Measurements from ENCODE around the gene PCP2.
"Not testable (repeated sequence)": the region's sequence is repeated elsewhere in the genome, so short reads cannot be mapped to it uniquely, and the experiment has no call there.

PCP2 gene

DNA sequence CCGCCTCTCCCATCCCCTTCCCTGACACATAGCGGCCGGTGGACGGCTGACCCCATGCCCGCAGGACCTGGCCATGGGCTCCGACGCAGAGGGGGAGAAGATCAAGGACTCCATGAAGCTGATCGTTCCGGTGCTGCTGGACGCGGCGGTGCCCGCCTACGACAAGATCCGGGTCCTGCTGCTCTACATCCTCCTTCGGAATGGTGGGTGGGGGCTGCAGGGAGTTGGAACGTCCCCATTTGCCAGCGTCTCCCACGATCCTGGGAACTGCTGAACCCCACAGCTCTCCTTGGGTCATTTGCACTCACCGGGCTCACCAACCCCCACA, 11.0 kb upstream of the PCP2 start:
- Histone ChIP-seq H3K9ac (ENCODE audit: low read length) (no peak overlapping the region), H3K4me1 (ENCODE audit: control insufficient read depth, insufficient read depth, low read length) (no peaks in the 10 kb centered on the region), H3K9me3 (ENCODE audit: control insufficient read depth, insufficient read depth, low read depth, low read length) (no peaks in the 10 kb centered on the region; the same call in 1 of the 2 replicates), H3K36me3 (ENCODE audit: control insufficient read depth, insufficient read depth, low read length) (peaks cover 24% of the 10 kb centered on the region), H3K27ac (ENCODE audit: low read depth, low read length) (no peak overlapping the region), H3K4me3 (ENCODE audit: low read depth, low read length) (no peak overlapping the region), H3K27me3 (ENCODE audit: control insufficient read depth, insufficient read depth, low read length) (no peaks in the 10 kb centered on the region)

DNA sequence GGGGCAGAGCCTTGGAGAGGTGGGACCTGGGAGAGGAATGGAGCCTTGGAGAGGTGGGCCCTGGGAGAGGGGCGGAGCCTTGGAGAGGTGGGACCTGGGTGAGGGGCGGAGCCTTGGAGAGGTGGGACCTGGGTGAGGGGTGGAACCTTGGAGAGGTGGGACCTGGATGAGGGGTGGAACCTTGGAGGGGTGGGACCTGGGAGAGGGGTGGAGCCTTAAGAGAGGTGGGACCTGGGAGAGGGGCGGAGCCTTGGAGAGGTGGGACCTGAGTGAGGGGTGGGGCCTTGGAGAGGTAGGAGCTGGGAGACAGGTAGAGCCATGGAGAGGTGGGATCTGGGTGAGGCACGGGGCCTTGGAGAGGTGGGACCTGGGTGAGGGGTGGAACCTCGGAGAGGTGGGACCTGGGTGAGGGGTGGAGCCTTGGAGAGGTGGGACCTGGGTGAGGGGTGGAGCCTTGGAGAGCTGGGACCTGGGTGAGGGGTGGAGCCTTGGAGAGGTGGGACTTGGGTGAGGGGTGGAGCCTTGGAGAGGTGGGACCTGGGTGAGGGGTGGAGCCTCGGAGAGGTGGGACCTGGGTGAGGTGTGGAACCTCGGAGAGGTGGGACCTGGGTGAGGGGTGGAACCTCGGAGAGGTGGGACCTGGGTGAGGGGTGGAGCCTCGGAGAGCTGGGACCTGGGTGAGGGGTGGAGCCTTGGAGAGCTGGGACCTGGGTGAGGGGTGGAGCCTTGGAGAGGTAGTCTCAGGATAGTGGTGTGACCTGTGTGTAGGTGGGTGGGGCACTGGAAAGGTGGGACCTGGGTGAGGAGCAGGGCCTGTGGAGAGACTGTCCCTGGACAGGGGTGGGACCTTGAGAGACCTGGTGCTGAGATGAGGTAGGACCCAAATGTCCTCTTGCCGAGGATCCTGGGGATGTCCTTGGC, 10.4 kb upstream of the PCP2 start:
- H3K27ac ChIP-seq (ENCODE audit: low read depth, low read length); H3K27me3 ChIP-seq (ENCODE audit: control insufficient read depth, insufficient read depth, low read length); H3K9me3 ChIP-seq (ENCODE audit: control insufficient read depth, insufficient read depth, low read depth, low read length); H3K9ac ChIP-seq (ENCODE audit: low read length); H3K4me3 ChIP-seq (ENCODE audit: low read depth, low read length); H3K4me1 ChIP-seq (ENCODE audit: control insufficient read depth, insufficient read depth, low read length): not testable (repeated sequence)
- H3K36me3 ChIP-seq (ENCODE audit: control insufficient read depth, insufficient read depth, low read length) = peaks cover 24% of the 10 kb centered on the region

DNA sequence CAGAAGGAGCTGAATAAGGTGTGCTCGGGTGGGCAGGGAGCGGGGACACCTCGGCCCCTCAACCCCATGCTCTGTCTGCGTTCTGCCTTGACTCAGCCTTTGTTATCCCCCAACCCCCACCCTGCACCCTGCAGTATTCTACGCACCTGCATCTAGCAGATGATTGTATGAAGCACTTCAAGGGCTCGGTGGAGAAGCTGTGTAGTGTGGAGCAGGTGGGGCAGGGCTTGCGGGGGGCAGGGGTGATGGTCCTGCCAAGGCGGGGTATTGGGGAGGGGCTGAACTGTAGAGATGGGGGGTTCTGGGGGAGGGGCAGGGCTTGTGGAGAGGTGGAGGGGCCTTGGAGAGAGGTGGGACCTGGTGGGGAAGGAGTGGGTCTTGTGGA, 9.5 kb upstream of the PCP2 start:
- Histone ChIP-seq H3K27me3 (ENCODE audit: control insufficient read depth, insufficient read depth, low read length) (no peaks in the 10 kb centered on the region), H3K4me1 (ENCODE audit: control insufficient read depth, insufficient read depth, low read length) (no peaks in the 10 kb centered on the region), H3K27ac (ENCODE audit: low read depth, low read length) (no peak overlapping the region), H3K9ac (ENCODE audit: low read length) (no peak overlapping the region), H3K9me3 (ENCODE audit: control insufficient read depth, insufficient read depth, low read depth, low read length) (no peaks in the 10 kb centered on the region; the same call in 1 of the 2 replicates), H3K4me3 (ENCODE audit: low read depth, low read length) (no peak overlapping the region), H3K36me3 (ENCODE audit: control insufficient read depth, insufficient read depth, low read length) (peaks cover 24% of the 10 kb centered on the region)

- Histone ChIP-seq H3K9ac (ENCODE audit: low read length) (no peak overlapping the region), H3K36me3 (ENCODE audit: control insufficient read depth, insufficient read depth, low read length) (peaks cover 24% of the 10 kb centered on the region), H3K27me3 (ENCODE audit: control insufficient read depth, insufficient read depth, low read length) (no peaks in the 10 kb centered on the region), H3K9me3 (ENCODE audit: control insufficient read depth, insufficient read depth, low read depth, low read length) (no peaks in the 10 kb centered on the region; the same call in 1 of the 2 replicates), H3K27ac (ENCODE audit: low read depth, low read length) (no peak overlapping the region), H3K4me3 (ENCODE audit: low read depth, low read length) (no peak overlapping the region), H3K4me1 (ENCODE audit: control insufficient read depth, insufficient read depth, low read length) (no peaks in the 10 kb centered on the region; the same call in 1 of the 2 replicates)
Measured at GRCh38 chr19:7642295-7643030, 8.9 kb upstream of the PCP2 start.

- Histone ChIP-seq H3K9me3 (ENCODE audit: control insufficient read depth, insufficient read depth, low read depth, low read length) (no peaks in the 10 kb centered on the region; the same call in 1 of the 2 replicates), H3K4me1 (ENCODE audit: control insufficient read depth, insufficient read depth, low read length) (peaks cover 1% of the 10 kb centered on the region), H3K4me3 (ENCODE audit: low read depth, low read length) (no peak overlapping the region), H3K27me3 (ENCODE audit: control insufficient read depth, insufficient read depth, low read length) (peaks cover 2% of the 10 kb centered on the region), H3K27ac (ENCODE audit: low read depth, low read length) (no peak overlapping the region), H3K36me3 (ENCODE audit: control insufficient read depth, insufficient read depth, low read length) (peaks cover 21% of the 10 kb centered on the region), H3K9ac (ENCODE audit: low read length) (no peak overlapping the region)
Measured at GRCh38 chr19:7641290-7642276, 8.1 kb upstream of the PCP2 start.

DNA sequence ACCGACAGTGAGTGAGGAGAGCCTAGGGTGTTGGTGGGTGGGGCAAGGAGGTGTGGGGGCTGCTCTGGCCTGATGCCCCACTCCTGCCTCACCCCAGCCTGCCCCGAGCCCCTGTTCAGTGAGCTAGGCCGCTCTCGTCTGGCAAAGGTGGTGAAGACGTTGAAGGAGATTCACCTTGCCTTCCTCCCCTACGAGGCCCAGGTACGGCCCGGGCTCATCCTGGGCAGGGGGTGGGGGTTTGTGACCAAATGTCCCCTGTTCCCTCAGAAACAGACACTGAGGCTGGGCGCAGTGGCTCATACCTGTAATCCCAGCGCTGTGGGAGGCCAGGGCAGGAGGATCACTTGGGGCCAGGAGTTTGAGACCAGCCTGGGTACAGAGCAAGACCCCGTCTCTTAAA, 7.3 kb upstream of the PCP2 start:
- Histone ChIP-seq H3K36me3 (ENCODE audit: control insufficient read depth, insufficient read depth, low read length) (peaks cover 17% of the 10 kb centered on the region), H3K27ac (ENCODE audit: low read depth, low read length) (no peak overlapping the region), H3K9me3 (ENCODE audit: control insufficient read depth, insufficient read depth, low read depth, low read length) (no peaks in the 10 kb centered on the region; the same call in 1 of the 2 replicates), H3K4me1 (ENCODE audit: control insufficient read depth, insufficient read depth, low read length) (peaks cover 5% of the 10 kb centered on the region), H3K27me3 (ENCODE audit: control insufficient read depth, insufficient read depth, low read length) (peaks cover 9% of the 10 kb centered on the region), H3K9ac (ENCODE audit: low read length) (no peak overlapping the region), H3K4me3 (ENCODE audit: low read depth, low read length) (no peak overlapping the region)

- Histone ChIP-seq H3K4me3 (ENCODE audit: low read depth, low read length) (no peak overlapping the region), H3K36me3 (ENCODE audit: control insufficient read depth, insufficient read depth, low read length) (peaks cover 17% of the 10 kb centered on the region), H3K9me3 (ENCODE audit: control insufficient read depth, insufficient read depth, low read depth, low read length) (no peaks in the 10 kb centered on the region; the same call in 1 of the 2 replicates), H3K9ac (ENCODE audit: low read length) (no peak overlapping the region), H3K4me1 (ENCODE audit: control insufficient read depth, insufficient read depth, low read length) (peaks cover 5% of the 10 kb centered on the region), H3K27me3 (ENCODE audit: control insufficient read depth, insufficient read depth, low read length) (peaks cover 18% of the 10 kb centered on the region), H3K27ac (ENCODE audit: low read depth, low read length) (no peak overlapping the region)
Measured at GRCh38 chr19:7639863-7640348, 6.4 kb upstream of the PCP2 start.

- H3K36me3 ChIP-seq (ENCODE audit: control insufficient read depth, insufficient read depth, low read length) = peaks cover 11% of the 10 kb centered on the region
- H3K9ac ChIP-seq (ENCODE audit: low read length) = no peak overlapping the region
- peaks cover 22% of the 10 kb centered on the region for H3K27me3 ChIP-seq (ENCODE audit: control insufficient read depth, insufficient read depth, low read length)
- H3K27ac ChIP-seq (ENCODE audit: low read depth, low read length) = no peak overlapping the region
- no peak overlapping the region for H3K4me3 ChIP-seq (ENCODE audit: low read depth, low read length)
- peaks cover 5% of the 10 kb centered on the region for H3K4me1 ChIP-seq (ENCODE audit: control insufficient read depth, insufficient read depth, low read length)
- no peaks in the 10 kb centered on the region; the same call in 1 of the 2 replicates for H3K9me3 ChIP-seq (ENCODE audit: control insufficient read depth, insufficient read depth, low read depth, low read length)
Measured at GRCh38 chr19:7638802-7639465, 5.4 kb upstream of the PCP2 start.

GRCh38 chr19:7637374-7638256, 4.1 kb upstream of the PCP2 start:
- peak overlapping the region; percentile 27 for H3K9ac ChIP-seq (ENCODE audit: low read length)
- peak overlapping the region; percentile 72 for H3K4me3 ChIP-seq (ENCODE audit: low read depth, low read length)
- H3K27ac ChIP-seq (ENCODE audit: low read depth, low read length) = 0 out of 2 replicates have a peak overlapping the region, but pooled peaks have one; percentile 13
- peaks cover 27% of the 10 kb centered on the region for H3K27me3 ChIP-seq (ENCODE audit: control insufficient read depth, insufficient read depth, low read length)
- H3K4me1 ChIP-seq (ENCODE audit: control insufficient read depth, insufficient read depth, low read length) = peaks cover 5% of the 10 kb centered on the region
- H3K36me3 ChIP-seq (ENCODE audit: control insufficient read depth, insufficient read depth, low read length) = peaks cover 13% of the 10 kb centered on the region
- no peaks in the 10 kb centered on the region; the same call in 1 of the 2 replicates for H3K9me3 ChIP-seq (ENCODE audit: control insufficient read depth, insufficient read depth, low read depth, low read length)
